ENCODE results near the gene CNPY1. TPM values are rescaled to one million over a fixed set of nuclear protein-coding genes. Genes with fewer than 3 reads are reported as not detected.

Gene CNPY1
- total RNA-seq, 1 donor from 2014 or later, result not detected

GRCh38 chr7:155457544-155458110 is 88.7 kb downstream of the CNPY1 start:
- DNase-seq, result no peak

GRCh38 chr7:155456738-155457543 is 89.4 kb downstream of the CNPY1 start:
- Mint-ChIP-seq H3K27ac (no peak overlapping the region), H3K9me3 (no peaks in the 10 kb centered on the region), H3K27me3 (peaks cover 49% of the 10 kb centered on the region), H3K36me3 (ENCODE audit: low read depth) (no peaks in the 10 kb centered on the region), H3K4me3 (peak overlapping the region; percentile 64), H3K4me1 (peaks cover 26% of the 10 kb centered on the region)
- CTCF ChIA-PET, result no interaction called here
- intact Hi-C loops (cut with micrococcal nuclease), result loop anchor here (5.0 kb wide), 2 partner anchors 350 to 1550 kb away; no protein-coding TSS in a partner anchor
- POLR2A ChIA-PET, result no interaction called here
- TF ChIP-seq, protein P1, sequence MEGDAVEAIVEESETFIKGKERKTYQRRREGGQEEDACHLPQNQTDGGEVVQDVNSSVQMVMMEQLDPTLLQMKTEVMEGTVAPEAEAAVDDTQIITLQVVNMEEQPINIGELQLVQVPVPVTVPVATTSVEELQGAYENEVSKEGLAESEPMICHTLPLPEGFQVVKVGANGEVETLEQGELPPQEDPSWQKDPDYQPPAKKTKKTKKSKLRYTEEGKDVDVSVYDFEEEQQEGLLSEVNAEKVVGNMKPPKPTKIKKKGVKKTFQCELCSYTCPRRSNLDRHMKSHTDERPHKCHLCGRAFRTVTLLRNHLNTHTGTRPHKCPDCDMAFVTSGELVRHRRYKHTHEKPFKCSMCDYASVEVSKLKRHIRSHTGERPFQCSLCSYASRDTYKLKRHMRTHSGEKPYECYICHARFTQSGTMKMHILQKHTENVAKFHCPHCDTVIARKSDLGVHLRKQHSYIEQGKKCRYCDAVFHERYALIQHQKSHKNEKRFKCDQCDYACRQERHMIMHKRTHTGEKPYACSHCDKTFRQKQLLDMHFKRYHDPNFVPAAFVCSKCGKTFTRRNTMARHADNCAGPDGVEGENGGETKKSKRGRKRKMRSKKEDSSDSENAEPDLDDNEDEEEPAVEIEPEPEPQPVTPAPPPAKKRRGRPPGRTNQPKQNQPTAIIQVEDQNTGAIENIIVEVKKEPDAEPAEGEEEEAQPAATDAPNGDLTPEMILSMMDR (IDR thresholded peaks at IDR 0.05), result no peak
- no peak for DNase-seq
- peak; percentile 47 for ATAC-seq (ENCODE audit: low read depth)

More at GRCh38 chr7:155457544-155458110, 88.7 kb downstream of the CNPY1 start:
- no peaks in the 10 kb centered on the region for H3K36me3 Mint-ChIP-seq (ENCODE audit: low read depth)
- ChIA-PET POLR2A (no interaction called here), CTCF (no interaction called here)
- H3K9me3 Mint-ChIP-seq, result no peaks in the 10 kb centered on the region
- H3K27me3 Mint-ChIP-seq, result peaks cover 50% of the 10 kb centered on the region
- no peak overlapping the region for H3K4me3 Mint-ChIP-seq
- peaks cover 26% of the 10 kb centered on the region for H3K4me1 Mint-ChIP-seq
- no peak overlapping the region for H3K27ac Mint-ChIP-seq
- TF ChIP-seq, protein P1 (IDR thresholded peaks at IDR 0.05), result no peak
- intact Hi-C loops (cut with micrococcal nuclease), result loop anchor here (5.0 kb wide), 2 partner anchors 350 to 1550 kb away; no protein-coding TSS in a partner anchor
- ATAC-seq (ENCODE audit: low read depth), result no peak

GRCh38 chr7:155455776-155456737 is 90.3 kb downstream of the CNPY1 start:
- TF ChIP-seq, protein P1 (IDR thresholded peaks at IDR 0.05), result no peak
- ATAC-seq (ENCODE audit: low read depth), result no peak

DNA sequence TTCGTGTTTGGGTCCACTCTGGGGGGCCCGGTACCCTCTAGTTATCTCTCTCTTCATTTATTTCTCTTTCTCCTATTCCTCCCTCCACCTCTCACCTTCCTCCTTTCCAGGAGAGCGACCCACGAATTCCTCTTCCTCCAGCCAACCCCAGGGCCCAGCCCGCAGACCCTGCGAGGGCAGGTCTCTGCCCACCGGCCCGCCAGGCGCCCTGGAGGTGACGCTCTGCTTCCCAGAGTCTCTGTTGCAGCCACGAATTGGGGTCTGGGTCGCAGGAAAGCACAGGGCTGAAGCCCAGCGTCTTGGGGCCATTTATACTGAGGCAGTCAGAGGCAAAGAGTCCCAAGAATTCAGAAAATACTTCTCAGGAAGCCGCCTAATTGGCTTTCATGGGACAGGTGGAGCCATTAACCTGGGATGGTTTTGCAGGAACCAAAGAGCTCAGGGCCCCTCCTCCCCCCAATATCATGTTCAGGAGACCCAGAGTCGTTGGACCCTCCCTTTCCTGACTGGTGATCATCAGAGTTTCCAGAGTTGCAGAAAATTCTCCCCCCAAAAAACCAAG is 91.1 kb downstream of the CNPY1 start:
- no peak for ATAC-seq (ENCODE audit: low read depth)
- CTCF ChIA-PET, result no interaction called here
- peaks cover 51% of the 10 kb centered on the region for H3K27me3 Mint-ChIP-seq
- H3K36me3 Mint-ChIP-seq (ENCODE audit: low read depth), result no peaks in the 10 kb centered on the region
- TF ChIP-seq, protein P1 (IDR thresholded peaks at IDR 0.05), result no peak
- POLR2A ChIA-PET, result no interaction called here
- no peaks in the 10 kb centered on the region for H3K9me3 Mint-ChIP-seq
- H3K4me1 Mint-ChIP-seq, result peaks cover 31% of the 10 kb centered on the region
- no peak for DNase-seq
- intact Hi-C loops (cut with micrococcal nuclease), result loop anchor here (2.0 to 5.0 kb wide), 3 partner anchors 56 to 1552 kb away; no protein-coding TSS in a partner anchor
- no peak overlapping the region for H3K4me3 Mint-ChIP-seq
- no peak overlapping the region for H3K27ac Mint-ChIP-seq

More at GRCh38 chr7:155455776-155456737, 90.3 kb downstream of the CNPY1 start:
- ChIA-PET CTCF (no interaction called here), POLR2A (no interaction called here)
- peaks cover 49% of the 10 kb centered on the region for H3K27me3 Mint-ChIP-seq
- H3K4me3 Mint-ChIP-seq, result peak overlapping the region; percentile 64
- peak overlapping the region; percentile 42 for H3K27ac Mint-ChIP-seq
- intact Hi-C loops (cut with micrococcal nuclease), result loop anchor here (2.0 to 5.0 kb wide), 3 partner anchors 55 to 1551 kb away; no protein-coding TSS in a partner anchor
- H3K9me3 Mint-ChIP-seq, result no peaks in the 10 kb centered on the region
- no peaks in the 10 kb centered on the region for H3K36me3 Mint-ChIP-seq (ENCODE audit: low read depth)
- DNase-seq, result no peak
- peaks cover 29% of the 10 kb centered on the region for H3K4me1 Mint-ChIP-seq
